SK-MEL-5 (cell line): ENCODE data around the gene CNPY1. TPM values are rescaled to one million over a fixed set of nuclear protein-coding genes. Genes with fewer than 3 reads are reported as not detected.

Source experiments
- DNase-seq: peaks from one replicate; pipeline ENCODE4 v3.0.0-alpha.2; 2016; ENCODE audit warnings: low read depth, low spot score
- in situ Hi-C: cut with HindIII; loops from 2 replicates; pipeline ENCODE4 v1.10.0; 2016; ENCODE audit warnings: low sequenced_read_pairs, high pct_unique_total_duplicates, low pct_unique_long_range_greater_than_20kb
- total RNA-seq: library from RNA; depleted of rRNA; stranded (reverse); fragments of >200 nt; shearing (Covaris generic); gene quantifications from 2 replicates; pipeline ENCODE4 v1.2.3, GENCODE V29; 2014

The CNPY1 gene
- total RNA-seq, 1 experiment from 2014 or later, result not detected

DNA sequence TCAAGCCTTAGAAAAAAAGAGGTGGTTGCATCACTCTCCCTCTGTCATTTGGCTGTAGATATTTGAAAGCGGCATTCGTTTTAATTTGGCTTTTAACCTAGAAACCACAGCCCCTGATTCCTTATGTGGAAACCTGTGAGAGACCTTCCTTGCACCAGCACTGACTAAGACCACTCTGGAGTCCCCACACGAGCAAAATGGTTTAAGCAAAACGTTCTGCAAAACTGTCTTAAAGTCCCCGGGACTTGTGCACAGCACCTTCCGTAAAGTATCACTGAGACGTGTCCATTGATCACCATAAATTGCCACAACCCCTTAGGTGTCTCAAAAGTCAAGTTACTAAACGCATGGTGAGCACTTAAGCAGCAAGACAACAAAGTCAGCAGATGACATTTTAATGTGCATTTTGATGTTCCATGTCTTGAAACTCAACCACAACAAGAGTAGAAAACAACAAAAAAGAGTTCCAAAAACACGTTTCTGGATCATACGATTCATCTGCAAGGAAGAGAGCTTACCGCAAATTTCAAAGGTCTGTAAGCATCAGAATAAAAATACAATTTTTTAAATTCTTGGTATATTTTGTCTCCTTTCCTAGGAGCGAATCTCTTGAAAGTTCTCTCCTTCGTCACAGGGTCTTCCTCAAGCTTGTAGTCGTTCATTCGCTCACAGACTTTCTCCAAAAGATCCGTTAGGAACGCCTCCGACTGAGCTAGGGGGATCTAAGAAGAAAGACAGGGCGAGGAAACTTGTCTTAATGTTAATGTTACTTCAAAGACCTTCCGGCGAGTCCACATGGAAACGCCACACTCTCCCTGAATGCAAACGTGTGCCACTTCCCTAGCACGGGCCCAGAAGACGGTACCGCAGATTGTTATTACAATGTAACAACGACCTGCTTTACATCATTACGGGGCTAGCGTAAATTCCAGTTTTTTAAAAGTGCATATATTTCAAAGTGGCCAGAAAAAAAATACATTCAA is 37.7 kb downstream of the CNPY1 start:
- in situ Hi-C loops, result no loop called here
- DNase-seq, result no peak

DNA sequence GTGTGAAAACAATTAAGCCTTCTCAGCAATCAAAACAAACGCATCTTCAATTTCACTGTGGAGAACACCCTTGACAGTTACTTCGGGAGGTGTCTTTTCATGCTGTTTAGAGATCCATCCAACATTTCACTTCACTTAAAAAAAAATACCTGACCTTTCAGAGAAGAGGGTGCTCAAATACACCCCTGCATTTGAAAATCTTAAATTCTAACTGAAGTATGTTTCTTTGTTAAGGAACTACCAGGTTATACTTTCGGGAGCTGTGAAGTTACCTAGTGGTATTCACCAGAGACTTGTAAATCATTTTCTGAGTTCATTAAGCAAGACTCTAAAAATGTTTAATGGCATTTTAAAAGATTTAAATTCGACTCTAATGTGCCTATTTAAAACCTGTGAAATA is 38.8 kb downstream of the CNPY1 start:
- in situ Hi-C loops, result no loop called here
- DNase-seq, result no peak

DNA sequence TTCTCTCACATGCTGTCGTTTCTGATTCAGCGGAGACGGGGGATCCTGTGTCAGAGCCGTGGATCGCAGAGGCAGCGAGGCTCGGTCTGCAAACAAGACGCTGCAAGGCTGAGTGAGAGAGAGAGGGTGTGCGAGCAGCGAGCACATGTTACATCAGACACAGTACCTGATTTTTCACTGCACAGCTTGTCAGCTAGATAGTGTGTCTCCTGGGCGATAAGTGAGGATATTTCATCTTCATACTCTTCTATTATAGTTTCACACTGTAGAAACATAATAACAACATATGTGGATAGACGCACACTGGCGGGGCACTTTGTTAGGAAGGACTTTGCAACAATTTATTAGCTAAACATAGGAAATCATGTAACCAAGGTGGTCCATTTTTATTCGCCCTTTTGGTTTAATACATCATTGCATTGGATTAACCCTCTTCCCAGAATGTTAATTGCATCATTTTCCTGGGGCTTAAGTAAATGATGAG is 39.5 kb downstream of the CNPY1 start:
- in situ Hi-C loops, result no loop called here
- DNase-seq, result no peak

DNA sequence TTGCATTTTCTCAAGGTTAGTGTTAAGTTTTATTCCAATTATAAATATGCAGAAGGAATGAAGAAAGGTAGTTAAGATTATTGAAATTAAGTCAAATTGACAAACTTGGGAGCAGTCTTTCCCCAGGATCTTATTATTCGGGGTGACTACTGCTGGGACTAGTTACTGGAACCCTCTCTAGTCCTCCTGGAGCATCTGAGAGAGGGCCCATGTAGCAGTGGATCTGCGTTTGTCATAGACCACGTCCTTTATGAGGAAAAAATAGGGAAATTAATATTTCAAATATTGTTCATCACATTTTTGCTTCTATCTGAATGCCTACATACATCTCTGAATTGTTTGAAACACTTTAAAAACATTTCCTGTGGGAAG is 41.0 kb downstream of the CNPY1 start:
- DNase-seq, result no peak
- in situ Hi-C loops, result no loop called here

DNA sequence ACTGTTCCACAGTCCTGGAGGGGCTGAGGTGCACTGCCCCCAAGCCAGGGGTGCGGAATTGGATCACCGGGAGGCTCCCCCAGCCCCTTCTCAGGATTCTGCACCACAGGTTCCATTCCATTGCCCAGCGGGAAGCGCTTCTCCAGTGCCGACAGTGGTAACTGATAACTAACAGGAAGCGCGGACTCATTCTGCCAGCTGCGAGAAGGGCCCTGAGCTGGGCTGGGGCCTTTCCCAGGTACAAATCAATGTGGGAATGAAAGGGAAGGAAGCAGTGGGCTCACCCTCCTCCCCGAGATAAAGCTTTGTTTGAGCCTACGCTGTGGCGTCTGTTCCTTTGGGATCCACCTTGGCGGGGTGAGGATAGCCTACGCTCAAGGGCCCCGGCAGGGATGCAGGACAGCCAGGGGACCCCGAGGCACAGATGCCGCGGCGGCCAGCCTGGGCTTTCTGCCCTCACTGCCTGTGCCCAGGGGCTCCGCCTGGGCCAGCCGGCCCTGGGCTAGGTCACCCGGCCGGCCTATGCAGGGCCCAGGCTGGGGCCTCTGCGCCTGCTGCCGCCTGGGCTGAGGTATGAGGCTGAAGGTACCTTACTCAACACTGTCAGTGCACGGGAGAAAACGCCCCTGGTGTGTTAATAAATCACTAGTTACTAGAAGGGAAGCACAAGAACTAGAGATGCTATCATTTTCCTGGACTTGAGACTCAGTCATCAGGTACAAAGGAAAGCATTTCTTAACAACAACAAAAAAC is 49.0 kb downstream of the CNPY1 start:
- DNase-seq, result no peak
- in situ Hi-C loops, result no loop called here

DNA sequence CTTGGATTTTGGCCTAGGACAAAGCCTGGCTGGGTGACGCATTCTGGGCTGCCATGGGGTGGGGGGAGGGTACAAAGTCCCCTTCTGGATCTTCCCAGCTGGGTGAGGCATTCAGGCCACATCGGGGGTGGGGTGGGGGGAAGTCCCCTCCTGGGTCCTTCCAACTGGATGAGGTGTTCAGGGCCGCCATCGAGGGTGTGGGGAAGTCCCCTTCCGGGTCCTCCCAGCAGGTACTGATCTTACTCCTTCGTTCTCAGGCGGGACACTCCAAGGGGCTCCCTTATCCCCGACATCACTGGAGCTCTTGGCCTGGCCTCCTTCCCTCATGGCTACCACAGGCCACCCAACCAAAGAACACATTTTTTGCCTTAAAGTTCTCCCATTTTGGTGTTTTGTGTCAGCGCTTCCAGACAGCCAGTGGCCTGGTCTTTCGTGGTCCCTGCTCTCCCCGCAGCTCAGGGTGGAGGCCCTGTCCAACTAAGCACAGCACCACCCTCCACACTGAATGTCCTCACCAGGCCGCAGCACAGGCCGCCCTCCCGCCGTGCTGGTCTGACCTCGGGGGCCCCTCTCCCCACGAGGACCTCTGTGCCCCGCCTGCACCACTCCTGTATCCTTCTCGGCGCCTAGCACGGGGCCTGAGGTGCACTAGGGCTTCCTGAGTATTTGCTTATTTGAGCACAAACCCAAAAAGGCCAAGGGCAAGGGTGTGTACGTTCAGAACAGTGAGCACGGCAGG is 49.9 kb downstream of the CNPY1 start:
- in situ Hi-C loops, result no loop called here
- no peak for DNase-seq

DNA sequence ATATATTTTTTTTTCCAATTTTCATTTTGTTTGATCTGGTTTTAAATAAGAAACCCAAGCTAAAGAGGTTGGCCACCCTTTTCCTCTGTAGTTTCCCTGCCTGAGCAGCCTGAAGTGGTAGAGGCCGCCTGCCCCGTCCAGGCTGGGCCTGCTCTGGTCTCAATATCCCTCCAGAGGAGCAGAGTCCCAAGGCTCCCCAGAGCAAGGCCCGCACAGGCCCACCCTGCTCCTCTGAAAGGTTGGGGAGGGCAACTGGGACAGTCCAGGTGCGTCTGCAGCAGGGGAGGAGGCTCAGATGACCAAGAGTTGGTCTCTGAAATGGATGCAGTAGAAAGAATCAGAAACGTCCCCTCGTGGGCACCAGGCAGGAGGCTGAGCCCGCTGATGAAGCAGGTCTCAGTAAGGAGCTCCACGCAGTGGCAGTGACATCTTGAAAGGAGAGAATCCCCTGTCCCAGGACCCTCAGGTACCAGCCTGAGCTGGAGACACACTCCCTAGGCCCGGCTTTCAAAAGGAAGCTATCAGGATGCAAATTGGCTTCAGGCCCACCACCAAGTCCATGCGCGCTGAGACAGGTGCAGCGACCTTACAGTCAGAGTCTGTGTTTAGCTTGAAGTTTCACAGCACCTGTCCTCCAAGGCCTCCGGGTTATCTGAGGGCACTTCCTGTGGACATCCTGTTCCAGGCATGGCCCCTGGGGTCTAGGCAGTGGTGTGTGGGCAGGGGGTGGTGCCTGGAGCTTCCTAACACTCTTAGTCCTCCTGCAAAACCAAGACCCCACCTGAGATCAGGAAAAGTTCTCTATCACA is 50.7 kb downstream of the CNPY1 start:
- in situ Hi-C loops, result no loop called here
- no peak for DNase-seq

DNA sequence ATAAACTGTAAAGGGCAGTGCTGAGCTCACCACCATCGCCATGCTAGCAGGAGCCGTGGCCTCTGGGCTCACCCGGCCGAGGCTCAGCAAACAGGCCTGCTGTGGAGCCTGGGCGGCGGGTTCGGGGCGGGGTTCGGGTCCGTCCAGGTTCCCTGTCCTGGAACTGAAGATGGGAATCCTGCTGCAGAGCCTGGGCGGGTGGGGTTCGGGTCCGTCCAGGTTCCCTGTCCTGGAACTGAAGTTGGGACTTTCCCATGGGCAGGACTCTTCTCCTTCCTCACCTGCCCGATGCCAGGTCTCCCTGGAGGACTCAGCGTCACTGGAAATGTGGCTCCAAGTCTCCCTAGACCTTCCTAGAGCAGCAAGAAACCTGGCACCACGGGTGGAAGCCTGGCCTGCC is 51.8 kb downstream of the CNPY1 start:
- in situ Hi-C loops, result no loop called here

DNA sequence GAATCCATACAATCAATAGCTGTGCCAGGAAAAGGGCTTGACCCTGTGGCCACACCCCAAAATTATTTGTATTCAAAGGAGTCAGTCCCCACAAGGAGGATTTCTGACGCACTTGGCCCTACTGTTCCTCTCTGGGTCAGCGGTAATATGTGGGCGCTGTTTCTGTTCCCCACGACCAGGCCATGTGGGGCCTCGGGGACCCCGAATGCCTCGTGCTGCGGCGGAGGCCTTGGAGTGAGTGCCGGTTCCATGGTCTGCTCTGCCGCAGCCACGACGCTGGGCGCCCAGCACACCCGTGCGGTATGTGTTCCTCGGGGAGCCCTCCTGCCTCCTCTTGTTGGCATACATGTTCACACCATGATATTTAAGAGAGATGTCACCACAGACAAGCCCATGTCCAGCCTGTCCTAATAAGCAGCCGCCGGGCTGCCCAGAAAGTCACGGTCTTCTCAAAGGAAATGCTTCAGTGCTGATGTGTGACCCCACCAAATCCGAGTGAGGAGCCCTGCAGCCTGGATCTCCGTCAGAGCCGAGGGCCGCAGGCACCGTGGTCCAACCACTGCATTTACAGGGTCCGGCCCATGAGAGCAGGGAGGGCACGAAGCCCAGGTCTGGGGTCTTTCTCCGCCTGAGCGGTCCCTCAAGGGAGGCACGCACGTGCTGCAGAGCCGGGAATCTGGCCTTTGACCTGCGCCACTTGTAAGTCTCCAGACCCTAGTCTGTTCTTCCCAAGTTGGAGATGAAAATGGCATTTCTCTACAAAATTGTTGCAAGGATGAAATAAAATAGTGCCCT is 52.4 kb downstream of the CNPY1 start:
- in situ Hi-C loops, result no loop called here
- no peak for DNase-seq

More for the DNA sequence above, 51.8 kb downstream of the CNPY1 start:
- no peak for DNase-seq

DNA sequence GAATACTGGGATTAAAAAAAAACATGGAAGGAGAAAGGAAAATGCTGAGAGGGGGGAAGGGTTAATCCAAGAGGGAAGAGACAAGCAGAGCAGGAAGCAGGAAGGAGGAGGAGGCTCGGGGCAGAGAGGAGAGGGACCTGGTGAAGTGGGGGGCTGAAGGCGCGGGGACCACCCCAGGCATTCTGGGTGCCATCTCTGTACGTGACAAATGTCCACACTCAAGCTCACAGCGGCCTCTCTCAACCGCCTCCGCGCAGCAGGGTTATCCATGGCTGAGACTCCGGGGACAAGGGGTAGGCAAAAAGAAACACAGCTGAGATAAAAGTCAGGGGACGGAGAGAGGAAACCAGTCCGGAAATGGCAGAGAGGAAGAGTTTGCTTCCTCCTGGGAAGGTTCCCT is 54.5 kb downstream of the CNPY1 start:
- DNase-seq, result no peak
- in situ Hi-C loops, result no loop called here

DNA sequence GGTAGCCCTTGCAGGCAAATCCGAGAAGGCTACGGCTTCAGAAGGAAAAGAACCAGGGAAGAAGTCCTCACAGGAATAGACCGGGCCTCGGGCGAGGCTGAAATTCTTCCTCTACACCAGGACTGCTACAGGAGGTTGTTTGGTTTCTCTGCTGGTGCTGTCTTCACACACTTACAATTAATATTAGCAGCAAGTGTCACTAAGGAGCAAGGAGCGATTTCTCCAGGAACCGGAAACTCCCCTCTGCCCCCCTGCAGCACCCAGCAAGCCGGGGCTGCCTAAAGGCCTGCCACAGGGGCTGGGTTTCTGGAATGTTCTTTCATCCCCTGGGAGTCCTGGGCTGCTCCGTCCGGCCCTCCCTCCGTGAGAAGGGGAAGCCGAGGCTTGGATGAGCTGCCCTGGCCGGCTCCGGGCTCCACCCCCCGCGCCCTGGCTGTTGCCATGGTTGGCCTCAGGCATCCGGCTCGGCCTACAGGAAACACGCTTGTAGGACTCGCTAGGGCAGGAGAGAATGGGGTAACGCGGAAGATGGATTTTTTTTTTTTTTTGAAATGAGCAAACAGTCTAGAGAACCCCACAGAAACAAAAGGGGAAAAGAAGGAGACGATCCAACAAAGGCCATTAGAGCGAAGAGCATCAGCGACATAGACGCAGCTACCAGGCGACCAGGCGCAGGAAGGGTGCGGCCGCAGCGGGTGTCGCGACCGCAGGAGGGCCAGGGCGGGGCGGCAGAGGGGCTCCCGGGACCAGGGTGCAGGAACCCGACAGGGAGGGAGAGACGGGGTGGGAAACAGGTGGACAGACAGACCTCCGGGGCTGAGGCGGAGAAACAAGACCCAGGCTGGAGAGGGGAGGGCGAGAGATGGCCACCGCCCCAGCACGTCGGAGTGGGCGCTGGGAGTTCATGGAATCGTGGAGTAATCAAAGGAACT is 55.4 kb downstream of the CNPY1 start:
- in situ Hi-C loops, result no loop called here
- no peak for DNase-seq

DNA sequence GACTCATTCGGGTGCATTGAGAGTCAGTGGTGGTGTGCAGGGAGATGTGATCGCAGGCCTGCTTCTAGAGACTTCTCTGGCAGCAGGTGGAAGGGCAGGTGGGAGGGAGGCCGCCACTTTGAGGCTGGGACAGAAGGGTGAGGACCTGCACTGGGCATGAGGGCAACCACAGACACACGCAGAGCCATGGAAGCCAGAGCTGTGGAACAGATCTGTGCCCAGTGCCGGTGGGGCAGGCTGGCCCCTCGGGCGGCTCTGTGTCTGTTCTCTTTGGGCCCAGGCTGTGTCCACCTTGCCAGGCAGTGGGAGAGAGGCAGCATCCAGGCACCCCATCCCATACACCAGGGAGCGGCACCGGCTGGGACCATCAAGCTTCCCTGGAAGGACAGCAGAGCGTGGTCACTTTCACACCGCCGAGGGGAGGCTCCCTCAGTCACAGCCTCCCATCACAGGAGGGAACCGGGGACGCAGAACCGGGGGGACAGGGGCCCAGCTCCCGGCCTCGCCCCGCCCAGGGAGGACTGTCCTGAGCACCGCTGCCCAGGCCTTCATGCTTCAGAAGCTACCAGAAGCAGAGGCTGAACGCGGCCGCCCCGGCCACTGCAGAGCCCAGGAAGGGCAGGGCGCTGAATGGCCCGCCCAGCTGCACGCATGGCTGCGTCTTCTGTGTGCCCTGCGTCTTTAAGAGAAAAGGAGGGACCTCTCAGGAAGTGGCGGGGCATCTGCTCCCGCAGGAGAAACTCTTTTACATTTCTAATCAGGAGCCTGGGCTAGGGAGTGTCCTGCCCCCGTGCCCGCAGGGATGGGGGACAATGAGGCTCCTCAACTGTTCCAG is 56.3 kb downstream of the CNPY1 start:
- no peak for DNase-seq
- in situ Hi-C loops, result no loop called here

DNA sequence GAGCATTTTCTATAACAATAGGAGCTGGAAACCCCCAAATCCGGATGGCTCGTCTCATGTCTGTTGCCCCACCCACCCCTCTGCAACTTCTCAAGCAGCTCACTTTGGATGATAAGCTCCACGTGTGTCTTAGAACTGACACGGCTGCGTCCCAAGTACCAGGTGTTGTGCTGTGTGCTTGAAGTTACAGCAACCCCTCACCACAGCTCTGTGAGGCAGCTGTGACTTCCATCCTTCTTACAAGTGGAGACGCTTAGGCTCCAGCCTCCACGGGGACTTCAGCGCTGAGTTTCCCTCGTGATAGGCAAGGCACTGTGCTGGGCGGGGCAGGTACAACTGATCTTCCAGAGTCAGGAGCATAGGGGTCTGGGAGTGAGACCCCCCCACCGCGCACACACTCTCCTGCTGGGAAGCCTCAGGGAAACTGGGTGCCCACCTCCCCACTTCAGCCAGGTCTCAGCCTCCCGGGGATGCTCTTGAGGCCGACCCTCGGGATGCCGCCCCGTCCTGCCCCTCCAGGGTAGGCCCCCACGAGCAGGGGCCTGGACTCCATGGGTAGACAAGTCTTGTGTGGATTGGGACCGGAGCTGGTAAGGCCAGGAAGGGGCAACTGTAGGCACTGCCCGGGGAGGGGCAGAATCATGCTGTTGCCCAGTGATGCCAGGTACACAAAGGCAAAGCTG is 57.1 kb downstream of the CNPY1 start:
- in situ Hi-C loops, result no loop called here
- no peak for DNase-seq

DNA sequence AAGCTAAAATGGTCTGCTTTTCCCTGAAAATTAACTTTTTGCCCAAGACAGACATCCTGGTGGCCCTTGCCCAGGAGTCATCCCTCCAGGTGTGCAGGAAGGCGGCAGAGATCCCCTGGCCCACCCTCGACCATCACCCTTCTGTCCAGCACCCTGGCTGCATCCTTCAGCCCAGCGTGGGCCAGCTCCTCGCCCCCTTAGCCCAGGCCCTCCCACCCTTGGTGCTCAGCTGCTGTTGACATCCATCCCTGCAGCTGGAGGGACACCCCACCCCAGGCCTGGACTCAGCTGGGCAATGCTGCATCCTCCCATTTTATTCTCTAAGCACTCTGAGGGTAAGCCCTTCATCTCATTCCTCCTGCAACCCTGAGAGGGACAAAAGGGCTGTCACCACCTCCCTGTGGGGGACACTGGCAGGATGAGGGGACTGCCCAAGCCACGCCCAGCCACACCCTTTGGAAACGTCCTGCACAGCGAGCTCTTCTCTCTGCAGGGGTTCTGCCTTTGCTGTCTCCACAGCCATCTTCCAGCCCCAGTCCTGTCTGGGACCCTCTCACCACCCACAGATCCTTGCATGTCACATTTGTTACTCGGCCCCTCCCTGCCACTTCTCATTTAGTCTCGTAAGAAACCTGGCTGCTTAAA is 57.8 kb downstream of the CNPY1 start:
- DNase-seq, result no peak
- in situ Hi-C loops, result no loop called here
